Measurements from ENCODE around the gene CAPZA3.
"Not testable (repeated sequence)": the region's sequence is repeated elsewhere in the genome, so short reads cannot be mapped to it uniquely, and the experiment has no call there.

CAPZA3 gene

DNA sequence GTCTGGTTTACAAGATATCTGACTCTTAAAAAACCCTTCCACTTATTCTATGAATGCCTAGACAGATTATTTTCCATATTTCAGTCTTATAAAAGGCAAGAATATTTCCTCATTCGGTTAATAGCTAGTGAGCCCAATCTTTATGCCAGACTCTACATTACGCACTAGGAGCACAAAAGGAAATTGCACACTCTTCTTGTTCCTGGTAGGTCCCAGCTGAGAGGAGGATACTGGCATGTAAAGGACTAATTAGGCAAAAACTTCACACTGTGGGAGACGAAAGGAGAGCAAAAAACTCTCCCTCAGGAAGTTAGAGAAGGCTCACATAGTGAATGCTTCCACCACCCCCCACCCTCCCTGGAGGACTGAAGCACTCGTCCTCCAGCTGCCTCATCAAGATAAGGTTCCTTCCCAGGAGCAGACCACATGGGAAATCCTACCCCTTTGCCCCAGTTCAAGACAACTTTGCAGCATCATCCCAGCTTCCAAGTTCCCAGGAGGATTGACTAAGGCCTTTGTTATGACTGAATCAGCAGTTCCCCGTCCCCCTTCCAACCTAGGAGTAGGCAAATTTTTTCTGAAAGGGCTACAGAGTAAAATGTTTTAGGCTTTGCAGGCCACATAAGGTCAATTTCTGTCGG is 14.5 kb downstream of the CAPZA3 start:
- no peak for TF ChIP-seq CTCF (IDR thresholded peaks at IDR 0.05; ENCODE audit: low read depth, low read length)
- DNase-seq (ENCODE audit: low read depth, low spot score), result peak; percentile 64
- no peak overlapping the region for H3K4me3 ChIP-seq (ENCODE audit: low read depth, low read length)
- in situ Hi-C loops (cut with HindIII; ENCODE audit: low sequenced_read_pairs), result no loop called here

GRCh38 chr12:18752947-18753346 is 15.0 kb downstream of the CAPZA3 start:
- in situ Hi-C loops (cut with HindIII; ENCODE audit: low sequenced_read_pairs), result no loop called here
- no peak for DNase-seq (ENCODE audit: low read depth, low spot score)
- H3K4me3 ChIP-seq (ENCODE audit: low read depth, low read length), result no peak overlapping the region
- TF ChIP-seq CTCF (IDR thresholded peaks at IDR 0.05; ENCODE audit: low read depth, low read length), result no peak

- H3K4me3 ChIP-seq (ENCODE audit: low read depth, low read length), result no peak overlapping the region
- DNase-seq (ENCODE audit: low read depth, low spot score), result peak; percentile 23
- TF ChIP-seq CTCF (IDR thresholded peaks at IDR 0.05; ENCODE audit: low read depth, low read length), result no peak
- in situ Hi-C loops (cut with HindIII; ENCODE audit: low sequenced_read_pairs), result no loop called here
These were observed 15.7 kb downstream of the CAPZA3 start for GRCh38 chr12:18753481-18754123.

- in situ Hi-C loops (cut with HindIII; ENCODE audit: low sequenced_read_pairs), result no loop called here
- no peak for TF ChIP-seq CTCF (IDR thresholded peaks at IDR 0.05; ENCODE audit: low read depth, low read length)
- no peak overlapping the region for H3K4me3 ChIP-seq (ENCODE audit: low read depth, low read length)
- DNase-seq (ENCODE audit: low read depth, low spot score), result no peak
These were observed 16.3 kb downstream of the CAPZA3 start for GRCh38 chr12:18754124-18754707.

- TF ChIP-seq CTCF (IDR thresholded peaks at IDR 0.05; ENCODE audit: low read depth, low read length), result no peak
- in situ Hi-C loops (cut with HindIII; ENCODE audit: low sequenced_read_pairs), result no loop called here
- H3K4me3 ChIP-seq (ENCODE audit: low read depth, low read length), result no peak overlapping the region
- no peak for DNase-seq (ENCODE audit: low read depth, low spot score)
These were observed 17.4 kb downstream of the CAPZA3 start for GRCh38 chr12:18755341-18755740.

DNA sequence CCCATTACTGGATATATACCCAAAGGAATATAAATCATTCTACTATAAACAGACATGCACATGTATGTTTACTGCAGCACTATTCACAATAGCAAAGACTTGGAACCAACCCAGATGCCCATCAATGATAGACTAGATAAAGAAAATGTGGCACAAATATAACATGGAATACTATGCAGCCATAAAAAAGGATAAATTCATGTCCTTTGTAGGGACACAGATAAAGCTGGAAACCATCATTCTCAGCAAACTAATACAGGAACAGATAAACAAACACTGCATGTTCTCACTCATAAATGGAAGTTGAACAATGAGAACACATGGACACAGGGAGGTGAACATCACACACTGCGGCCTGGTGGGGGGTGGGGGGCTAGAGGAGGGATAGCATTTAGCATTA is 28.6 kb downstream of the CAPZA3 start:
- in situ Hi-C loops (cut with HindIII; ENCODE audit: low sequenced_read_pairs); H3K4me3 ChIP-seq (ENCODE audit: low read depth, low read length); DNase-seq (ENCODE audit: low read depth, low spot score): not testable (repeated sequence)

DNA sequence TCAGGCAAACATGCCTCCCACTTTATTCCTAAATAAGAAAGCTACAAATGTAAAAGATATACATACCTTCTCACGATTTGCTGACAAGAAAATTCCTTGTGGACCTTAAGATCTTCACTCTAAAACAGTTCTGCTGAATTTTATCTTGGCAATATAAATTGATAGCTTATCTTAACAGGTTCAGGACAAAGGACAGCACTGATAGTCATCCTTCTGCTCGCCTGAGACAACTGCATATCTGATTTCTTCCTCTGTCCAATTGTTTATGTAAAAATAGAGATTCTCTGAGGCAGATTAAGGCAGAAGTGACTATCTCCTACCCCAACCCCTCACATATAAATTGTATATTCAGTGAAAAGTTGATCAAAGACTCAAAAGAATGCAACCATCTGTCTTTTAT is 44.9 kb downstream of the CAPZA3 start:
- in situ Hi-C loops (cut with HindIII; ENCODE audit: low sequenced_read_pairs), result no loop called here
- DNase-seq (ENCODE audit: low read depth, low spot score), result no peak
- no peak overlapping the region for H3K4me3 ChIP-seq (ENCODE audit: low read depth, low read length)
- TF ChIP-seq CTCF (IDR thresholded peaks at IDR 0.05; ENCODE audit: low read depth, low read length), result no peak

- DNase-seq (ENCODE audit: low read depth, low spot score); H3K4me3 ChIP-seq (ENCODE audit: low read depth, low read length); in situ Hi-C loops (cut with HindIII; ENCODE audit: low sequenced_read_pairs): not testable (repeated sequence)
These were observed 47.5 kb downstream of the CAPZA3 start for GRCh38 chr12:18785465-18785864.
